Ovary (tissue), 9 donors: ENCODE results near the gene GHR. TPM values are rescaled to one million over a fixed set of nuclear protein-coding genes. Genes with fewer than 3 reads are reported as not detected.

Experiments used
- DNase-seq, 5 donors: peaks; one replicate each; pipeline ENCODE4 v3.0.0-alpha.2; 2019 to 2020
- H3K27ac ChIP-seq, 2 donors: fragments of 200-600 bp; one replicate each; pipeline versions ENCODE4 v1.5.1 to v1.8.0; 2019 to 2022
- H3K27me3 ChIP-seq: fragments of 200-600 bp; one replicate; pipeline ENCODE4 v1.8.0; 2022
- H3K36me3 ChIP-seq: fragments of 200-600 bp; sonication (generic); one replicate; pipeline ENCODE4 v1.5.1; 2019
- H3K4me1 ChIP-seq: one replicate; pipeline ENCODE4 v1.8.1; 2013; ENCODE audit warnings: mild to moderate bottlenecking, moderate library complexity; ENCODE audit not compliant: insufficient read depth
- H3K4me3 ChIP-seq: fragments of 200-600 bp; sonication (generic); one replicate; pipeline ENCODE4 v1.5.1; 2017
- H3K9me3 ChIP-seq, 2 donors: fragments of 200-600 bp in 1 of 2; sonication (generic) in 1 of 2; one replicate each; pipeline versions ENCODE4 v1.5.1 to v1.8.1; 2013 to 2019; ENCODE audit warnings: mild to moderate bottlenecking in 1 of 2, moderate library complexity in 1 of 2
- CTCF ChIP-seq, 3 donors: fragments of 450-650 bp in 2 of 3; fragments of 200-600 bp in 1 of 3; IDR thresholded peaks; one replicate each; pipeline versions ENCODE4 v1.5.1 to v1.8.0; 2016 to 2022; ENCODE audit warnings: antibody characterized with exemption in 3 of 3, mild to moderate bottlenecking in 1 of 3
- EP300 ChIP-seq: sonication (generic); formaldehyde crosslinking; IDR thresholded peaks from one replicate; pipeline ENCODE4 v1.6.1; 2017; ENCODE audit warnings: antibody characterized with exemption
- POLR2A ChIP-seq: fragments of 450-650 bp; IDR thresholded peaks from one replicate; pipeline ENCODE4 v1.6.1; 2017; ENCODE audit warnings: antibody characterized with exemption, mild to moderate bottlenecking, moderate library complexity
- WGBS, 3 donors: extraction: QIAGEN DNeasy Blood & Tissue Kit in 1 of 3; methylation state at CpG; one replicate each; pipeline versions ENCODE4 v1.1.5 to v1.1.7; 2013 to 2017; 5-methylcytosine and 5-hydroxymethylcytosine counted together
- intact Hi-C, 4 donors: fragments of 100-400 bp; cut with DNase I; formaldehyde crosslinking; loops; one replicate each; pipeline versions ENCODE4 v1.11.0 to v1.15.1; 2022 to 2023
- polyA plus RNA-seq, 2 donors: library from polyadenylated mRNA; stranded (reverse); fragments of 200-250 nt in 1 of 2; fragments of 350-450 nt in 1 of 2; fragmentation: Illumina TruSeq in 1 of 2; extraction: RNeasy Lipid Tissue Mini Kit (QIAGEN cat#74804) in 1 of 2; gene quantifications; one replicate each; pipeline ENCODE4 v1.2.3, GENCODE V29; 2013 to 2014
- total RNA-seq, 7 donors: library from RNA; depleted of rRNA in 2 of 7; stranded (reverse); fragments of >200 nt in 2 of 7; fragmentation: NEBNext Ultra II Directional in 3 of 7; extraction: Animal tissue kit (Norgen Biotek cat#: 25700) in 3 of 7; gene quantifications; one replicate each; pipeline versions ENCODE4 v1.1.0 to v1.2.4, GENCODE V29; 2016 to 2023
- donor health status: DM: no; HTN: no; CAD: no; lungs with moderate emphysema.
- donor health status: DM: no; HTN: no; CAD: no.
- donor health status: Bipolar disorder and iron deficiency.
- donor health status: DM: yes; HTN: yes; CAD: no.
- donor health status: DM: no; HTN: no; CAD: no.
- donor health status: DM: yes; HTN: yes; CAD: no.

Gene GHR
- total and polyA plus RNA-seq, 9 donors = 4.3 to 17.4 (median 7.0) TPM

DNA sequence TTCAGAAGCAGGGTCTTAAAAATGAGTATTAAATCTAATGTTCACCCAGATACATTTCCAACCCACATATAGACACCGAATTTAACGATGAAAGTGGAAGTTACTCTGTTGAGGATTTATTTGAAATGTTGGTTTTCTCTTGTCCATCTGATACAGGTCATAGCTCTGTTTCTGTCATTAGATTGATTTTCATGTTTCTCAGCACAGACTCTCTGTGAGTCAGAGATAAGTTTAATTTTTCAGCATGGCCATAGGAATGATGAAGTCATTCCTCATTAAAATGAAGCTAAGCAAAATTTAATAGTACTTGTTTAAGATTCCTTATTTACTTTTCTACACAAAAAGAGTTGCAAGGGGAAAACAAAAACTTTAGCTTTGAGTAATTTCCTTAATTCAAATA is 38.8 kb downstream of the GHR start:
- Histone ChIP-seq H3K36me3 (no peaks in the 10 kb centered on the region), H3K4me3 (no peak overlapping the region), H3K27me3 (no peaks in the 10 kb centered on the region), H3K9me3 (no peaks in the 10 kb centered on the region), H3K4me1 (no peaks in the 10 kb centered on the region), H3K27ac (no peak overlapping the region)
- TF ChIP-seq POLR2A = no peak
- TF ChIP-seq CTCF (IDR thresholded peaks at IDR 0.05) = no peak
- no peak for TF ChIP-seq EP300
- intact Hi-C loops = no loop called here
- WGBS, 3 donors = 57 to 93% (median 88%) methylated on average over 2 of the region's 2 CpGs
- DNase-seq = no peak

- H3K27me3 ChIP-seq = no peaks in the 10 kb centered on the region
- 89 to 94% (median 93%) methylated on average over 5 of the region's 5 CpGs for WGBS, 3 donors
Observed at GRCh38 chr5:42467572-42467971, 44.3 kb downstream of the GHR start.

GRCh38 chr5:42467981-42468524 is 44.8 kb downstream of the GHR start:
- Histone ChIP-seq H3K27ac (no peak overlapping the region), H3K4me3 (no peak overlapping the region), H3K9me3 (no peaks in the 10 kb centered on the region), H3K27me3 (no peaks in the 10 kb centered on the region), H3K4me1 (no peaks in the 10 kb centered on the region), H3K36me3 (no peaks in the 10 kb centered on the region)
- WGBS, 3 donors = 92 to 95% (median 92%) methylated on average over 8 of the region's 8 CpGs
- DNase-seq = no peak
- TF ChIP-seq POLR2A (no peak), EP300 (no peak), CTCF (IDR thresholded peaks at IDR 0.05) (no peak)
- intact Hi-C loops = no loop called here

More at GRCh38 chr5:42467572-42467971, 44.3 kb downstream of the GHR start:
- Histone ChIP-seq H3K4me1 (no peaks in the 10 kb centered on the region), H3K4me3 (no peak overlapping the region), H3K36me3 (no peaks in the 10 kb centered on the region), H3K9me3 (no peaks in the 10 kb centered on the region), H3K27ac (no peak overlapping the region)
- TF ChIP-seq EP300 (no peak), CTCF (IDR thresholded peaks at IDR 0.05) (no peak), POLR2A (no peak)
- intact Hi-C loops = no loop called here
- no peak for DNase-seq

DNA sequence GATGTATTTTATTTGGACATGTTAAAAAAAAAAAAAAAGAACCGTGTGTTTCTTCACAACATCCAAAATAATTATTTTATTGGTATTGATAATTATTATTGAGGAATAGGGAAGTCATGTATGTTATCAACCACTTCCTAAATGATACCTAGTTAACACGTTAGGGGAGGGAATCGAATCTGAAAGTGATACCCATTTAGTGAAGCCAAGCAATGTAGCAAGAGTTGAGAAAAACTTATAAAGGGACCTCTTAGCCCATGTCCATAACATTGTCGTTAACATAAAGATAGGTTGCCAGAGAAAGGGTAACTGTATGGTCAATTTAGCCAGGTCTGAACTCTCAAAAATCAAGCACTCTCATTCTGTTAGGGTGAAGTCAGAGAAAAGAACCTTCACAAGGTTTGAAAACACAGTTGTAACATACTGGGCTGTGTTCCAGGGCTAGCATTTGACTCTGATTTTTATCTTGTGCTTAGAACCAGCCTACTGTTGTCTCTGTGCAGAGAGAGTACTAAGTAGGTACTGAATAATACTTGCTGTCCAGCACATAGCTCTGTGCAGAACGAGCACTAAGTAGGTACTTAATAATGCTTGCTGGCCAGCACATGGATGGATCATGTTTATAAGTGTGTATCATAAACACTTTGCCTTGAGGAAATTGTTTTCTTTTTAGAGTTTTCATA is 60.4 kb downstream of the GHR start:
- no peak for TF ChIP-seq POLR2A
- TF ChIP-seq EP300 = no peak
- TF ChIP-seq CTCF (IDR thresholded peaks at IDR 0.05) = no peak
- intact Hi-C loops = no loop called here
- Histone ChIP-seq H3K27ac (no peak overlapping the region), H3K27me3 (no peaks in the 10 kb centered on the region), H3K9me3 (no peaks in the 10 kb centered on the region), H3K4me1 (peaks cover 2% of the 10 kb centered on the region), H3K36me3 (no peaks in the 10 kb centered on the region), H3K4me3 (no peak overlapping the region)
- 80 to 82% (median 80%) methylated on average over 5 of the region's 5 CpGs for WGBS, 3 donors
- no peak for DNase-seq
